GM23338 (cell line): ENCODE measurements around the gene ADM2.

Experiments used
- CTCF ChIP-seq, 2 experiments: fragments of 200-600 bp in 1 of 2; sonication (generic) in 1 of 2; conservative IDR thresholded peaks; 2 replicates each; pipeline versions ENCODE4 v1.5.1 to v1.6.1; 2016 to 2017; ENCODE audit warnings: antibody characterized with exemption in 2 of 2, low read depth in 2 of 2, mild to moderate bottlenecking in 2 of 2, moderate library complexity in 1 of 2
- EZH2 ChIP-seq: fragments of 200-600 bp; sonication (generic); IDR thresholded peaks from one replicate; pipeline ENCODE4 v1.8.0; 2017; ENCODE audit warnings: antibody characterized with exemption, mild to moderate bottlenecking, low read depth; ENCODE audit not compliant: unreplicated experiment
- EZH2phosphoT487 ChIP-seq: fragments of 200-600 bp; sonication (generic); IDR thresholded peaks from one replicate; pipeline ENCODE4 v1.8.1; 2018; ENCODE audit warnings: antibody characterized with exemption; ENCODE audit not compliant: unreplicated experiment
- POLR2AphosphoS5 ChIP-seq: IDR thresholded peaks from 2 replicates; pipeline ENCODE4 v1.6.1; 2016; ENCODE audit warnings: antibody characterized with exemption, low read depth
- REST ChIP-seq: IDR thresholded peaks from one replicate; pipeline ENCODE4 v1.6.1; 2018; ENCODE audit warnings: antibody characterized with exemption; ENCODE audit not compliant: unreplicated experiment

- TF ChIP-seq CTCF (conservative IDR thresholded peaks at IDR 0.05; ENCODE audit: low read depth in 2 of 2) (no peak), EZH2 (no peak), POLR2AphosphoS5 (no peak), EZH2phosphoT487 (no peak), REST (no peak)
Measured at GRCh38 chr22:50523806-50524675, 42.7 kb downstream of the ADM2 start.
